ENCODE results near the gene C22orf39.

The C22orf39 gene

DNA sequence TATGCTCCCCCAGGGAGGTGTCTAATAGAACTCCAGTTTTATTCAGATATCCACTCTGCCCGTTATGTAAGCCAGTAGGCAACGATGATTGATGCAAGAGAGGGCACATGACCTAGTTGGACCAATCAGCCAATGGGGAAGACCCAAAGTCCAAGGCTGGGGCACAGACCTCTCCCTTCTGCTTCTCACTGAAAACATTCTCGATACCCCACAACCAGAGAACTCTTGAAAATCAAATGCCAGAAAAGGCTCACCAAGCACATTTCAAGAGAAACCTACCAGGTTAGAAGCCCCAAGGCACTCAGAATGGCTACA is 23.4 kb downstream of the C22orf39 start:
- no peak for DNase-seq

DNA sequence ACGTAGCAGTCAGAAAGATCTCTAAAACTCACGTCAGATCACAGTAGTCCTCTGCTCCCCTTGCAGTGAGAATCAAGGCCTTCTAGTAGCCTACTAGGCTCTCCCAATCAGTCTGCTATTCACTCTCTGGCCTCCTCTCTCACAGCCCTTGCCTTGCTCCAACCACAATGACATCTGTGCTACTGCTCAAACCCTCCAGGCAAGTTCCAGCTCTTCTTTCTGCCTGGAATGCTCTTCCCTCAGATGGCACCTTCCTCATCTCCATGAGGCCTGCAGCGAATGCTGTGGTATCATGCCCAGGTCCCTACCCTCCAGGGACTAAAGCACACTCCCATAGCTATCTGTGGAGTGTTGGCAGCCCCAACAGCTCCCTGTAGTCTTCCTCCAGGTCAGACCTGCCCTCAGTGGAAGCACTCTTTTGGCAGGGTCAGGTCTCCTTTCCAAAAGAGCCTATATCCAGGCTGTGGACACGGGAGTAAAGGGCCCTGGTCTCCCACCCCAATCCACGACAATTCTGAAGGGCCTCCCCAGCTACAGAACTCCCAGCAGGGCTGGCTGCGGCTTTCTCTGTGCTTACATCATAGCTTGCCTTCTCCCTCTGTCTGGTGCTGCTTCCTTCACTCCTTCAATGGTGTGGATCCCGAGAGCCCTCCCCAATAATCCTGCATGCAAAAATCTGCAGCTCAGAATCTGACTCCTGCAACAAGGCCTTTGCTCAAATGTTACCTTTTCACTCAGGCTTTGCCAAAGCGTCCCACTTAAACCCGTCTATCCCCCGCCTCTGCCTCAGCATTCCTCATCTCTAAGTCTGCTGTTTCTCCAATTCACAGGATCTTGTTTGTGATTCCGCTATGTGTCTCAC is 24.8 kb downstream of the C22orf39 start:
- DNase-seq = no peak

DNA sequence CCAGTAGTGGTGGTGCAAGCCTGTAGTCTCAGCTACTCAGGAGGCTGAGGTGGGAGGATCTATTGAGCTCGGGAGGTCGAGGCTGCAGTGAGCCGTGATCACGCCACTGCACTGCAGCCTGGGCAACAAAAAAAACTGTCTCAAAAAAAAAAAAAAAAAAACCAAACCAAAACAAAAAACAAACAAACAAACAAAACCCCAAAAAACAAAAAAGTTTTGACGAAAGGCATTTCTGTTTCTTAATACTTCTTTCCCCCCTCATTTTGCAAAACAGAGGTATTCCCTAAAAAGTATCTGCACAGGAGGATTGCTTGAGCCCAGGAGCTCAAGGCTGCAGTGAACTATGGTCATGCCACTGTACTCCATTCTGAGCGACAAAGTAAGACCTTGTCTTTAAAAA is 27.2 kb downstream of the C22orf39 start:
- DNase-seq = no peak

DNA sequence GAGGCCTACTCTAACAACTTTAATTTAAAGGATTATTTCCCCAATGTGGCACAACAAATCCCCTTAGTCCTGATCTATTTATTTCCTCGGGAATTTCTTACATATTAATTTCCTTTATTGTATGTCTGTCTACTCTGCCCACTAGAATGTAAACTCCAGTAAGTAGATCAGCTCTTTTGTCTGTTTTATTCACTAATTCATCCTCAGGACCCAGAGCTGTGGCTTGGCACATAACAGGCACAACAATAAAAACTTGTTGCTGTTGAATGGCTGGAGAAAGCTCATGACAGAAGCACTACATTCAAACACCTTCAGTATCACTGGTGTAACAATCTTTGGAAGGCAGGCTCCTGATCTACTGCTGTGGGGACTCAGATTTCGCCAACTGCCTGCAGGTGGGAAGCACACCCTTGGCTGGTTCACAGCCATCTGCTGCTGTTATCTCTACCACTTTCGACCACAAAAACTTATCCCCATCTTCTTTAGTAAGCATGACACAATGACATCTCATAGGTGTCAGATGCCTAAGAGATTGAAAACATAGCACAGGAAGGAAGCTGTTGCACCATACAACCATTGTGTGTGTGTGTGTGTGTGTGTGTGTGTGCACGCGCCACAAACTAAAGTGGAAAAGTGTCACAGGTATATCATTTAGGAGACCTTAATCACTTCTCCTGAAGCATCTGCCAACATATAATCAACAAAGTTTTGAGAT is 27.9 kb downstream of the C22orf39 start:
- DNase-seq = peak; percentile 59

DNA sequence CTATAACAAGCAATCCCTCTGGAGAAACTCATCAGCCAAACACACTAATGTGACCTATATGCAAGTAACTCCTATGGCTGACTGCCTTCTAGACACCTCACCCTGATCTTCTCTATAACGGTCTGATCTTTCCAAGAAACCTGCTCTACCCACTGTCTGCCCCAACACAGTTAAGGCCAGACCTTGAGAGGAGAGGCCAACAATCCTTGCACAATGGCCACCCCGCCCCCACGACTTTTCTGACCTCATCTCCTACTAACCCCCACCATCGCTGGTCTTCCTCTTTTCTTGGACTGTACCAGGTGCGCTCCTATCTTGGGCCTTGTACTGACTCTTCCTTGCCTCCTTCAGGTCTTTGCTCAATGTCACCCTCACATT is 28.4 kb downstream of the C22orf39 start:
- DNase-seq = no peak

DNA sequence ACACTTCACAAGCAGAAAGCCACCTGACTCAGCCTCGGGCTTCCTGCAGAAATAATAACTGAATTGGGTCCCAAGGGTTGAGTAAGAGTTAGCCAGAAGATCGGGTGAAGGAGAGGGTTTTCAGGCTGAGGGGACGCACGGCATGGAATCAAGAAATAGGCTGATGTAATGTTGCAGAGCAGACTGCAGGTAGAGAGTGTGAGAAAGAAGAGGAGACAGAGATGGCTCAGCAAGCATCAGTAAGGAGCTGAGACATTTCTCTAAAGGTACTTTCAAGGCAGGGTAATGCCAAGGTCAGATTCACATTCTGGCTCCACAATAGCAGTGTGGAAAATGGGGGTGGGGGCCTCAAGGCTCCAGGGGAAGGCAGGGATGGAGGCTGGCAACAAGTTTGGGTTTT is 34.6 kb downstream of the C22orf39 start:
- no peak for DNase-seq

DNA sequence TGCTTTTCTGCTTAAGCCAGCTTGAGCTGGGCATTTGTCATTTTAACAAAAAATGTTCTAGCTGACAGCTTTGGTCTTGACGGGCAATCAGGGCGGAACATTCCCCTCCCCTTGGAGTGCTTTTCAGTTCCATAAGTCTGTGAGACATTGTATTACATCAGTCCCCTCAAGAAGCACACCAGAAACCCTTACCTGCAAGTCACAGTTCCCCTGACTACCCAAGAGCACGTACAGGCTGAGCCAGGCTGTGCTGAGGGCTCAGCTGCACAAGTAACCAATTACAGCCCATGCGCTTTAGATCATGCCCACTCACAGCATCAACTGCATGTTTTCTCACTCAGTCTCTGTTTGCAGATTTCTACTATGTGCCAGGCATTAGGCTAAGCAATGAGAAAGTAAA is 35.0 kb downstream of the C22orf39 start:
- DNase-seq = no peak

DNA sequence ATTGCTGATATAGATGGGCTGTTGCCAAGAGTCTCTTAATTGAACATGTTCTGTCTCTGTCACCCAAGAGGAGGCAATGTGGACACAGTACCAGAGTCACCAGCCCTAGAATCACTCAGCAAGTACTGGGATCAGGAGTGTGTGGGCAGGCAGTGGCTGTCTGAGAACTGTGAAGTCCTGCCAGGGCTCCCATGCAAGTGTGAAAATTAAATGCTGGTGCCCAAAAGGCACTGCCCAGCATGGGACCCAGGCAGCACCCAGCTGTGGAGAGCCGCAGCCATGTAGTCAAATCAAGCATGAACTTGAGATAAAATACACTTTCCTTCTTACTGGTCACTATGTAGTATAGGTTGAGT is 35.8 kb downstream of the C22orf39 start:
- DNase-seq = no peak

DNA sequence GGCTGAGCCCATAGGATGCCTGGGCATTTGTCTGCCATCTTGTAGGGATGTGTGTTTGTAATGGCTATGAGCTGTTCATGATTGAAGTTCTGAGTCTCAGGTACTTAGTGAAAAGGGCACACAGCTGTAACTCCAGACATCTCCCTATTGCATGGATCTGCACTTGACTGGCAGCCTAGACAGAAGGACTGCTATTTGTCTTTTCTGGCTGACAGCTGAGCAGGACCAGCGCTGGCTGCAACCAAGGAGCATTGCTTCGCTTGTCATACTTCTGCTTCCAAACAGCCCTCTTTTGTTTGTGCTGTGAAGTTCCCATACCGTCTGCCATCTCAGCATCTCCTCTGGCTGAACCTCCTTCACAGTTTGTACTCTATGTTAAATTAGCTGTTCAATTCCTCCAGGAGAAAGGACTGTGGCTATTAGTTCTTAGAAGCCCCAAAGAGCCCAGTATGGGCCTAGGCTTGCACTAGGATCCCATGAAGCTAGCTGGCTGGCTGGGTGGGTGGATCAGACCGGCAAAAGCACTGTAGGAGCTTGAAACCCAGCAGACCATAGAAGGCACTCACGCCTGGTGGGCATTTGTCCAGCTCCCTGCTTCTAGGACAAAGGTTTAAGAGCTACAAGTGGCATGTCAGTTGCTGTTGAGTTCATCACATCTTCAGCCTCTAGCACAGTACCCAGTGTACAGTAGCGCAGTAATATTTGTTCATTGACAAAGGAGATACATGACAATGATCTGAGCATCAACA is 36.4 kb downstream of the C22orf39 start:
- DNase-seq = no peak

DNA sequence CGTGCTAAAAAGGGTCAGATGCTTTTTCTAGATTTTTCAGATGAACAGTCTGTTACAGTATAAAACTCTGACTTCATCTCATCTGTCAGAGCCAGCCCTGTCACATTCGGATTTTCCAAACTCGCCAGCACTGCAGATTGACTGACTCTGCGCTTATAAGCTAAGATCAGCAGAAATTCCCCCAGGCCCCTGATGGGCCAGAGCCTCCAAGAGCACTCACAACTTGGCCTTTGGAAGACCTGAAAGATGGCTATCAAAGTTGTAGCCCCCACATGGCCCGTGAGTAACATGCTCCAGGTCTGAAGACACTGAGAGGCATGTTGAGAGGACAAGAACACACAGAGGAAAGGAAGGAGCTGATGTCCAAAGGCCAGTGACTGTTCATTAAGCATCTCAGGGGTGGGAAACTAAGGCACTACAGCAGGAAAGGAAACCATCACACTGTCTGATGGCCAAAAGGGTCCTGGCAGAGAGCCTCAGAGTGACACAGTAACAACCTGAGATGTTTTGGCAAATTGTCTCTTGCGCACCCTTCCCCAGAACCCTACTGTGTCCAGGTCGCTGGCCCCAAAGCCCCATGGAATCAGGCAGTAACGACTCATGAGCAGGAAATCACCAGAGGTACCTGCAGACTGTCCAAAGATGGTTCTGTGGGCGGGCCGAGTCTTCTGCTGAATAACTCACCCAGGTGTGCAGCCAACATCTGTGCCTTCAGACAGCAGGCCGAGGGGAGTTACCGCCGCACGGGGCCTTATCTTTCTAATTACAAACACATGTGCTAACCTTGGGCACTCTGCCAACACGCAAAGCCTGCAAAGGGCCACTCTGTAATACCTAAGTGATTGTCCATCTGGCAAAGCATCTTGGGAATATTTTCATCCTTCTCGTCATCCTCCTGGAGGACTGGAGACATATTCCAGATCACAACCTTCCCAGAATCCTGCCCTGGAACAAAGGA is 39.6 kb downstream of the C22orf39 start:
- no peak for DNase-seq

DNA sequence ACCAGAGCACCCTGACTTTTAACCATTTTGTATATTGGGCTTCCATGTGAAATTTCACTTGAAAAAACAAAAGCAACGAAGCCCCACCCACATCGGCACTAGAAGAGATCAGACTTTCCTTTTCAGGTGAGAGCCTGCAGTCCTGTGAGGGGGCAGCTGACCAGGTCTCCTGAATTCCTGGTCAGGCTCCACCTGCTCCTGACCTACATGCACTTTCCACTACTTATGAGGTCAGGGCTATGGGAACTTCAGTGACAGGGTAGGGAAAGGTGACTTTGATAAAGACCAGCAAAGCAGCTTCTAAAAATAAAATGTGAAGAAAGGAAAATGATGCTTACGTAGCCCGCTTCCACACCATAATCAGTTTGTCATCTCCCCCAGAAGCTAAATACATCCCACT is 40.7 kb downstream of the C22orf39 start:
- DNase-seq = no peak

DNA sequence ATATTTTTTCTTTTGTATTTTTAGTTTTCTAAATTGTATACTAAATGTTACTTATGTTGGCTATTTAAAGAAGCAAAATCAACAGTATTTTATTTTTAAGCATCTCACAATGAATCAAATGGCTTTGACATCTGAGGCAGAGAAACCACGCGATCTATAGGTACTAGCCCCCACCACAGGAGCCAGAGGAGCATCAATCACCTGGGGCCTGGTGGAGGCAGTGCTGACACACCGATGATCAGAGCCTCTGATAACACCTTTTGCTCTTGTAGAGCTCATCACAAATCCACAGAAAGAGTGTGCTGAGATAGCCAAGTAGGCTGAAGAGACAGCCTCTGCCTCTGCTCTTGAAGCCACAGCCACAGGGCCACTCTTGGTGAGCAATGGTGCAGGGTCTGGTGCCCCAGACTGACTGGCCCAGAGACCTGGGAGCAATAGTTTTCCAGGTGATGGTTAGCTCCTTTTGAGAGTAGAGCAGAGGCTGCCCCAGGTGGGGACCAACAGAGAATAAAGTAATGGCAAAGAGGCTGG is 41.2 kb downstream of the C22orf39 start:
- DNase-seq = no peak

DNA sequence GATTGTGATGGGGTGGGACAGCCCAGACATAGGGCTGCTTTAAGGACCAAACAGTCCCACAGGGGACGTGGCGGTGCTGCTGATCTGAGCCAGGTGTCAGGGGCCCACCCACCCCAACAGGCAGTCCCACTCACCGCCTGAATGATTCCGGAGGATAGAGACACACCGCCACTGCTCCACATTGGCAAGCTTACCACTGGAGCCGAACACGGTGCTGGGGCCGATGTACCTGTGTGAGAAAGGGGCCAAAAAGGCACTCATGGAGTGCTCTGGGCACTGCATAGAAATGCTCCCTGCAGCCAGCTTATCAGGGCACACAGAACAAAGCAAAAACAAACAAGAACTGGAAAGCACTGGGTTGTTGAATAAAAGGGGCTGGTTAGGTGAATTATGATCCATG is 41.9 kb downstream of the C22orf39 start:
- no peak for DNase-seq

DNA sequence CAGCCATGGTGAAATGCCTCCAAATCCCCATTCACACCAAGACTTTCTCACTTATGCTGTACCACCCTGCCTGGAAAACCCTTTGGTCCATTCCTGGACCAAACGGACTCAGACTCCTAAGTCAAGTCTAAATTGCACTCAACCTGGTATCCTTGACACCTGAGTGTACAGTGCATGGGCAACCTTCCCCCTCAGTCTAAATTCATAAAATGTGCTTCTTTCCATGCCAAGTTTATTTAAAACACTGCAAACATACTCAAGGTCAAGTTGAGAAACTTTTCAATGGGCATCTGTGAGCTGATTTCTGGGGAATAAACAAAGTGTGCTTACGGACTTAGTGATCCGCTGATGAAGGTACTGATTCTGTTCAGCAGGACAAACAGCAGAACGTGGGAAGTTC is 42.4 kb downstream of the C22orf39 start:
- no peak for DNase-seq

DNA sequence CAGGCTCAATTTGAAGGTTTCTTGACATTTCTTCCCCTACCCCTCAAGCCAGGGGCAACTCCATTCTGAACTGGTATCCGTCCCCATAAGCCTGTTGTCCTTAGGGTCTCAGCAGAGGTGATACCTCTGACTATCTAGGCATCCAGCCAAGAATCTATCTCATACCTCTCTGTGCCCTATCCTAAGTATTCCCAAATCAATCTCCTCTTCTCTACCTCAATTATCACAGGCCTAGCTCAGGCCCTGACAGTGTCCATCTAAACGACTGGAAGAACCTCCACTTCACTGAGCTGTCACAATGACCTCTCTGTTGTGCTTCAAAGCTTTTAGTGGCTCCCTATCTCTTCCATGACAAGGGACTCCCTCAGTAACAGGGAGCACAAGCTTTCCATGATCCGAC is 42.8 kb downstream of the C22orf39 start:
- DNase-seq = no peak

DNA sequence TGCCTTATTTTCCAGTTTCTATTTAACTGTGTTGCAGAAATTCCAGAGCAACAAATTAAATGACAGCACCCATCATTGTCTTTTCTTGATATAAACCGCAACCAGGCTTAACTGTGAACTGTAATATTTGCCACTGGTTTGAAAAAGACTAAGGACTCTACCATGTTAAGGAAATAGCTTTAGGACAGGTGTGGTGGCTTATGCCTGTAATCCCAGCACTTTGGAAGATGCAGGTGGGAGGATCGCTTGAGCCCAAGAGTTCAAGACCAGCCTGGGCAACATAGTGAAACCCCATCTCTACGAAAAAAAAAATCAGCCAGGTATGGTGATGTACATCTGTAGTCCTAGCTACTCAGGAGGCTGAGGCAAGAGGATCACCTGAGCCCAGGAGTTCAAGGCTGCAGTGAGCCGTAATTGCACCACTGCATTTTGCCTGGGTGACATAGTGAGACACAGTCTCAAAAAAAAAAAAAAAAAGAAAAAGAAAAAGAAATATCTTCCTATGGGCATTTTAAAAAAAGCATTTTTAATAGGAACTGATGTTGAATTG is 44.8 kb downstream of the C22orf39 start:
- no peak for DNase-seq

DNA sequence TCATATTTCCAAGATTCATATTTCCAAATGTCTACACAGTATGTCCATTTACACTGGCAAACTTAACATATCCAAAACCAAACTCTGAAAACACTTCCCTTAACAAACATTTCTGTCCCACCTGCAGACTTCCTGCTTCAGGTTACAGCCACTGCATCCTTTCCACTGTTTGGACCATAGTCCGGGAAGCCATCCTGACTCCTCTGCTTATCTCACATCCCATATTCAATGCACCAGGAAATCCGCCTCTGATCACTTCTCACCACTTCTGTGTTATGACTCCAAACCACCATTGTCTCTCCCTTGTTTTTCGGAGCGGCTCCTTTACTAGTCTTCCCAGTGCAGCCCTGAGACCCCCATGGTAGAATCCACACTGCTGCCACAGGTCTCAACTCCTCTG is 46.0 kb downstream of the C22orf39 start:
- DNase-seq = no peak

DNA sequence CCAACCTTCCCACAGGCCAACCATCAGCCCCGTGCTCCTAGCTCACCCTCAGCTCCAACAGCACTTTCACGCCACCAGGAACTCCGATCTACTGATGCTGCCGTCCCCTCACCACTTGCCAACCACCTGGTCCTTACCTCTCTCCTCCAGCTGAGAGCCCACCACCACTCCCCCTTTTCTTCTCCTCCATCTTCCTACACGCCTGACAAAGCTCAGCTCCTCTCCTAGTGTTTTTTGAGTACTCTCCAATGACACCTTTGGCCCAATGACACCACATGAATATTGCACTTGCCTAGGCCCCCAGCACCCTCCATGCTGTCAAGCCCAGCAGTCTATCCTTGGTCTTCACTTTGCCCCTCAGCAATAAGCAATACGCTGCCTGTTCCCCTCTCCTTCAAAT is 46.6 kb downstream of the C22orf39 start:
- DNase-seq = no peak

DNA sequence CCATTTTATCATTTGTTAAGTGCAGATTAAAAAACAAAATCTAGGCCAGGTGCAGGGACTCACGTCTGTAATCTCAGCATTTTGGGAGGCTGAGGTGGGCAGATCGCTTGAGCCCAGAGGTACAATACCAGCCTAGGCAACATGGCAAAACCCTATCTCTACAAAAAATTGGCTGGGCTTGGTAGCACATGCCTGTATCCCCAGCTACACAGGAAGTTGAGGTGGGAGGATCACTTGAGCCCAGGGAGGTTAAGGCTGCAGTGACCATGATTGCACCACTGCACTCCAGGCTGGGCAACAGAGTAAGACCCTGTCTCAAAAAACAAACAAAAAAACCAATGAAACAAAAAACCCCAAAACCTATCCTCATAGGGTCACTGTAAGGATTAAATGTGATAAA is 48.9 kb downstream of the C22orf39 start:
- DNase-seq = no peak

DNA sequence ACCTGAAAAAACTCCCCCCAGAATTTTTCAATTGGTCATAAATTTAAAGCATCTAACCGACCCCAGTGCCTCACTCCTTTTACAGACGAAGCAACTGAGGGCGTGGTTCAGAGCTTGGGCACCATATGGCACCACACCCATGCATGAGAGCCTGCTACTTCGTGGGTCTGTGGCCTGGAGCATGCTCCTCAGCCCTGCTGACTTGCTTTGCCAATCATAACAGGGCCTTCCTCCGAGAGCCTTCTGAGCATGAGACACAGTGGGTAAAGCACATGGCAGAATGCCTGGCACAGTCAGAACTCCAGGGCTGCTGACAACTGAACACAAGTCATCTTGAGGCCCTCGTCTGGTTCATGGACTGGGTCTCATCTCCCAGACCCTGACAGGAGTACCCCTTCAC is 49.3 kb downstream of the C22orf39 start:
- no peak for DNase-seq

DNA sequence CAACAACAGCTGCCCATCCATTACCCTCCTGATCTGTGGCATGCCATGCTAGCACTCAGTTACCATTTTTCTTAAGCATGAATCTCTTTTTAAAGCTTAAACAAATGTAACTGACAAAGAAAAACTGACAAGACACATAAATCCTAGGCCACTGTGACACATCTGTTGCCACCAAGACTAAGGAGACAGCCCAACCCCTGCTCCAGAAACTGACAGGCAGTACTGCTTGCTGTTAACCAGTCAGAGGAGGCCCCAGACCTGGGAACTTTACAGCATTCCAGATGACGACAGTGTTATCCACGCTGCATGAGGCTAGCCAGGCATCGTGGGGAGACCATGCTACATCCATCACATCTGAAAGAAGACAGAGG is 49.8 kb downstream of the C22orf39 start:
- no peak for DNase-seq
